Fibroblast of lung (primary cell): ENCODE results near the gene UBA1. TPM values are rescaled to one million over a fixed set of nuclear protein-coding genes. Genes with fewer than 3 reads are reported as not detected.

Source experiments
- DNase-seq, 2 donors: peaks; one replicate each; pipeline versions ENCODE4 v3.0.0 to v3.0.0-alpha.2; 2010; ENCODE audit warnings: low read depth in 2 of 2
- H2AFZ ChIP-seq: 2 replicates; pipeline ENCODE4 v1.5.1; 2012; ENCODE audit warnings: low read length, control low read depth, inconsistent platforms
- H3K27ac ChIP-seq: 2 replicates; pipeline ENCODE4 v1.5.1; 2011; ENCODE audit warnings: low read length, control low read depth; ENCODE audit not compliant: insufficient read depth
- H3K27me3 ChIP-seq: 2 replicates; pipeline ENCODE4 v1.5.1; 2011; ENCODE audit warnings: mild to moderate bottlenecking, low read length; ENCODE audit not compliant: control insufficient read depth, insufficient read depth
- H3K36me3 ChIP-seq: 2 replicates; pipeline ENCODE4 v1.5.1; 2011; ENCODE audit warnings: low read length; ENCODE audit not compliant: control insufficient read depth, insufficient read depth
- H3K4me1 ChIP-seq: 2 replicates; pipeline ENCODE4 v1.5.1; 2011; ENCODE audit warnings: low read length; ENCODE audit not compliant: control insufficient read depth, insufficient read depth; ENCODE audit errors: extremely low read depth
- H3K4me2 ChIP-seq: 2 replicates; pipeline ENCODE4 v1.5.1; 2011; ENCODE audit warnings: low read length, control low read depth; ENCODE audit not compliant: insufficient read depth; ENCODE audit errors: extremely low read depth
- H3K4me3 ChIP-seq, 4 experiments: fragments of 200-600 bp in 1 of 4; sonication (generic) in 1 of 4; replicated peaks in 1 of 4; 2 replicates each; pipeline ENCODE4 v1.5.1; 2011 to 2016; ENCODE audit warnings: low read length in 4 of 4, low read depth in 3 of 4, mild to moderate bottlenecking in 3 of 4, control low read depth in 2 of 4, inconsistent platforms in 1 of 4, mixed read lengths in 1 of 4; ENCODE audit not compliant: insufficient read depth in 1 of 4; ENCODE audit errors: control extremely low read depth in 1 of 4
- H3K79me2 ChIP-seq: 2 replicates; pipeline ENCODE4 v1.5.1; 2012; ENCODE audit warnings: mild to moderate bottlenecking, low read length, inconsistent platforms; ENCODE audit not compliant: control insufficient read depth, insufficient read depth
- H3K9ac ChIP-seq: 2 replicates; pipeline ENCODE4 v1.5.1; 2011; ENCODE audit warnings: mild to moderate bottlenecking, low read length, control low read depth; ENCODE audit not compliant: insufficient read depth
- H3K9me3 ChIP-seq: 2 replicates; pipeline ENCODE4 v1.5.1; 2012; ENCODE audit warnings: low read depth, low read length; ENCODE audit not compliant: control insufficient read depth, insufficient read depth
- H4K20me1 ChIP-seq: 2 replicates; pipeline ENCODE4 v1.5.1; 2011; ENCODE audit warnings: low read length; ENCODE audit not compliant: control insufficient read depth, insufficient read depth; ENCODE audit errors: extremely low read depth
- CTCF ChIP-seq, 2 donors: IDR thresholded peaks in 1 of 2; conservative IDR thresholded peaks in 1 of 2; 1 replicate in 1 of 2; 2 replicates in 1 of 2; pipeline ENCODE4 v1.5.1; 2011 to 2012; ENCODE audit warnings: low read length in 2 of 2, control low read depth in 1 of 2, inconsistent platforms in 1 of 2, low read depth in 1 of 2, mild to moderate bottlenecking in 1 of 2
- EZH2 ChIP-seq: IDR thresholded peaks from 2 replicates; pipeline ENCODE4 v1.5.1; 2012; ENCODE audit warnings: low read length, control low read depth, mild to moderate bottlenecking; ENCODE audit errors: missing control alignments
- polyA plus RNA-seq, 2 donors: library from polyadenylated mRNA; depleted of rRNA in 1 of 2; stranded (reverse) in 1 of 2; unstranded in 1 of 2; fragments of >200 nt; gene quantifications; 2 replicates each; pipeline ENCODE4 v1.2.1, GENCODE V29; 2011 to 2012; ENCODE audit warnings: missing spikeins in 1 of 2
- total RNA-seq: library from RNA; depleted of rRNA; stranded (reverse); fragments of >200 nt; gene quantifications from 2 replicates; pipeline ENCODE4 v1.2.1, GENCODE V29; 2014

UBA1 gene
- total and polyA plus RNA-seq, 2 donors (not counting 1 experiment from before 2014, with no cell fraction given), result 135 to 158 TPM

DNA sequence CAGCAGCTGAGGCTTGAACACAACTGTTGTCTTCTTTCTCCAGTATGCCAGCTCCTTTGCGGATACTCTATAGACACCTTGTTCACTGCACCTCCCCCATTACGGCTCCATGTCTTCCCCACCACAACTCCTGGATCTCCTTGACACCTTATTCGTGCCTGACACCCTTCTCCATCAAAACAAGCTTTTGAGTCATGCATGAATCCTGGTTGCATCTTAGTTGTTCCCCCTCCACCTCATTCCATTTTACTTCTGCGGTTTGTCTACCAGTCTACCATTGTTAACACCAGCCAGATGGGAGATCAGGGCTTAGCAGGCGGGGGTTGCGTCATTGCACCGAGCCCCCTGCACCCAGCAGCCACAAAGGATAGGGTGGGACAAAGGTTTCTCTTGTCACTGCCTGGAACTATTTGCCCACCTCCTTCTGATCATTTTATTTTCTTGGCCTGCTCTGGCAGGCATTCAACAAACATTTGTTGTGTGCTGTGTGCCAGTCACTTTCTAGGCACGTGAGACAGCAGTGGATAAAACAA is 22.8 kb downstream of the UBA1 start:
- no peaks in the 10 kb centered on the region for H4K20me1 ChIP-seq

DNA sequence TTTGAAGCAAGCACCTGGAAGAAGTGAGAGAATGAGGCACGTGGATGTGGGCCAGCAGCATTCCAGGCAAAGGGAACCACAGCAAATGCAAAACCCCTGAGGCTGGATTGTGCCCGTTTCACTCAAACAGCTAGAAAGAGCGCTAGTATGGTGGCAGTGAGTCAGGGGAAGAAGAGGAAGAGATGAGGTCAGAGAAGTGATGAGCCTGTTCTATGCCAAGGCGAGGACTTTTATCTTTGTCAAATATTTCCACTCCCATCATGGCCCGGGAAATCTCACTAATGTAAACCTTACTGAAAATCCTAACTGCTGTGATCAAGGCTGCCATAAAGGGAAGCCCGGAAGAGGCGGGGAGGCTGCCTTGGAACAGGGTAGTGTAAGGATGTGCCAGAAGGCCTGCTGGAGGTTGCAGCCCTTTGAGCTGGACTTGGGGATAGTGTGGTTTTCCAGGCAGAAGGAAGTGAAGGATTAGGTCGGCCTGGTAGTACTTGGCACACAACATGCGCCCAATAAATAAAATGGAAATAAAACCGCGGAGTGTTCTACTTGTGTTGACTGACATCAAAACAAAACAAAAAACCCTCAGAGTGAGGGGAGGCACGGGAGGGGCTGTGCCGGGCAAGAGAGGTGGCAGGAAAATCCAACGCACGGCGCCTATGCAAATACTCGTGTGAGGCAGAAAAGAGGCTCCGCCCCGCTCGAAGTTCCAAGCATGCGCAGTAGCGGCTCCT is 23.7 kb downstream of the UBA1 start:
- H3K4me3 ChIP-seq, result peak overlapping the region in 3 of 4 experiments; percentile 6 to 40 (median 28)
- peaks cover 21% of the 10 kb centered on the region for H3K36me3 ChIP-seq
- no peak overlapping the region for H2AFZ ChIP-seq
- peaks cover 37% of the 10 kb centered on the region for H3K79me2 ChIP-seq
- no peaks in the 10 kb centered on the region for H3K9me3 ChIP-seq
- peaks cover 9% of the 10 kb centered on the region for H3K4me1 ChIP-seq
- DNase-seq, result peak in 1 of 2 donors; percentile 69
- H3K4me2 ChIP-seq, result peak overlapping the region; percentile 49
- H3K27me3 ChIP-seq, result no peaks in the 10 kb centered on the region
- H3K27ac ChIP-seq, result peak overlapping the region; percentile 75
- TF ChIP-seq EZH2, result no peak
- TF ChIP-seq CTCF (conservative IDR thresholded peaks at IDR 0.05 in 1 of 2, IDR thresholded peaks at IDR 0.05 in 1 of 2; ENCODE audit: low read depth in 1 of 2, low read length in 2 of 2), result no peak
- H4K20me1 ChIP-seq, result no peaks in the 10 kb centered on the region
- H3K9ac ChIP-seq, result peak overlapping the region; percentile 46

More for the DNA sequence above, 22.8 kb downstream of the UBA1 start:
- Histone ChIP-seq H3K27me3 (no peaks in the 10 kb centered on the region), H3K4me3 (no peak overlapping the region), H3K4me1 (peaks cover 9% of the 10 kb centered on the region), H2AFZ (no peak overlapping the region), H3K27ac (peak overlapping the region; percentile 75), H3K79me2 (peaks cover 28% of the 10 kb centered on the region), H3K4me2 (no peak overlapping the region), H3K9me3 (no peaks in the 10 kb centered on the region), H3K36me3 (peaks cover 27% of the 10 kb centered on the region), H3K9ac (no peak overlapping the region)
- TF ChIP-seq CTCF (conservative IDR thresholded peaks at IDR 0.05 in 1 of 2, IDR thresholded peaks at IDR 0.05 in 1 of 2; ENCODE audit: low read depth in 1 of 2, low read length in 2 of 2) (no peak), EZH2 (no peak)
- peak in 1 of 2 donors; percentile 23 for DNase-seq

GRCh38 chrX:47217852-47218279 is 24.2 kb downstream of the UBA1 start:
- Histone ChIP-seq H3K36me3 (peaks cover 18% of the 10 kb centered on the region), H3K27ac (peak overlapping the region; percentile 98), H3K9me3 (no peaks in the 10 kb centered on the region), H3K79me2 (peaks cover 39% of the 10 kb centered on the region), H3K4me1 (peaks cover 9% of the 10 kb centered on the region), H3K27me3 (no peaks in the 10 kb centered on the region), H2AFZ (peak overlapping the region; percentile 95), H3K4me2 (peak overlapping the region; percentile 99), H4K20me1 (no peaks in the 10 kb centered on the region), H3K4me3 (peak overlapping the region; percentile 74 to 82 (median 76)), H3K9ac (peak overlapping the region; percentile 92)
- DNase-seq, result peak; percentile 98 to 99
- TF ChIP-seq CTCF (conservative IDR thresholded peaks at IDR 0.05 in 1 of 2, IDR thresholded peaks at IDR 0.05 in 1 of 2; ENCODE audit: low read depth in 1 of 2, low read length in 2 of 2) (no peak), EZH2 (no peak)
